ENCODE data around the gene GPATCH2.

GRCh38 chr1:217620814-217621213, 10.1 kb downstream of the GPATCH2 start:
- TF ChIP-seq, protein P1, sequence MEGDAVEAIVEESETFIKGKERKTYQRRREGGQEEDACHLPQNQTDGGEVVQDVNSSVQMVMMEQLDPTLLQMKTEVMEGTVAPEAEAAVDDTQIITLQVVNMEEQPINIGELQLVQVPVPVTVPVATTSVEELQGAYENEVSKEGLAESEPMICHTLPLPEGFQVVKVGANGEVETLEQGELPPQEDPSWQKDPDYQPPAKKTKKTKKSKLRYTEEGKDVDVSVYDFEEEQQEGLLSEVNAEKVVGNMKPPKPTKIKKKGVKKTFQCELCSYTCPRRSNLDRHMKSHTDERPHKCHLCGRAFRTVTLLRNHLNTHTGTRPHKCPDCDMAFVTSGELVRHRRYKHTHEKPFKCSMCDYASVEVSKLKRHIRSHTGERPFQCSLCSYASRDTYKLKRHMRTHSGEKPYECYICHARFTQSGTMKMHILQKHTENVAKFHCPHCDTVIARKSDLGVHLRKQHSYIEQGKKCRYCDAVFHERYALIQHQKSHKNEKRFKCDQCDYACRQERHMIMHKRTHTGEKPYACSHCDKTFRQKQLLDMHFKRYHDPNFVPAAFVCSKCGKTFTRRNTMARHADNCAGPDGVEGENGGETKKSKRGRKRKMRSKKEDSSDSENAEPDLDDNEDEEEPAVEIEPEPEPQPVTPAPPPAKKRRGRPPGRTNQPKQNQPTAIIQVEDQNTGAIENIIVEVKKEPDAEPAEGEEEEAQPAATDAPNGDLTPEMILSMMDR (IDR thresholded peaks at IDR 0.05 in 2 of 3, conservative IDR thresholded peaks at IDR 0.05 in 1 of 3; ENCODE audit: control insufficient read depth in 2 of 3, extremely low read depth in 1 of 3, insufficient read depth in 1 of 3, low read depth in 3 of 3, low read length in 3 of 3), result no peak
- TF ChIP-seq EZH2 (IDR thresholded peaks at IDR 0.05; ENCODE audit: borderline replicate concordance, control insufficient read depth, low read depth, low read length) (no peak), ESRRA (IDR thresholded peaks at IDR 0.05; ENCODE audit: low read length) (no peak)

All from GM12878 (cell line).